GM23248 (cell line): ENCODE measurements around the gene YIPF6. TPM values are rescaled to one million over a fixed set of nuclear protein-coding genes. Genes with fewer than 3 reads are reported as not detected.

Source experiments
- DNase-seq: peaks from one replicate; pipeline ENCODE4 v3.0.0-alpha.2; 2015
- H2AFZ ChIP-seq: fragments of 200-600 bp; sonication (generic); 2 replicates; pipeline ENCODE4 v1.6.1; 2016; ENCODE audit warnings: antibody characterized with exemption
- H3F3A ChIP-seq: fragments of 200-600 bp; sonication (generic); 2 replicates; pipeline ENCODE4 v1.6.1; 2016; ENCODE audit warnings: mild to moderate bottlenecking, antibody characterized with exemption, mixed run types; ENCODE audit not compliant: insufficient read depth
- H3K27ac ChIP-seq: fragments of 200-600 bp; sonication (generic); 2 replicates; pipeline ENCODE4 v1.5.1; 2016; ENCODE audit warnings: mild to moderate bottlenecking
- H3K27me3 ChIP-seq: fragments of 200-600 bp; sonication (generic); replicated peaks from 2 replicates; pipeline ENCODE4 v1.6.1; 2016; ENCODE audit warnings: mild to moderate bottlenecking; ENCODE audit not compliant: insufficient read depth
- H3K36me3 ChIP-seq: fragments of 200-600 bp; sonication (generic); 2 replicates; pipeline ENCODE4 v1.6.1; 2016; ENCODE audit warnings: low read depth, mild to moderate bottlenecking
- H3K4me1 ChIP-seq: fragments of 200-600 bp; sonication (generic); 2 replicates; pipeline ENCODE4 v1.6.1; 2016; ENCODE audit warnings: mild to moderate bottlenecking; ENCODE audit not compliant: insufficient read depth
- H3K4me2 ChIP-seq: fragments of 200-600 bp; sonication (generic); one replicate; pipeline ENCODE4 v1.6.1; 2016; ENCODE audit warnings: mild to moderate bottlenecking; ENCODE audit not compliant: unreplicated experiment
- H3K4me3 ChIP-seq: fragments of 200-600 bp; sonication (generic); 2 replicates; pipeline ENCODE4 v1.5.1; 2016; ENCODE audit warnings: mild to moderate bottlenecking
- H3K79me2 ChIP-seq: fragments of 200-600 bp; sonication (generic); 2 replicates; pipeline ENCODE4 v1.6.1; 2016; ENCODE audit warnings: mild to moderate bottlenecking; ENCODE audit not compliant: insufficient read depth
- H3K9ac ChIP-seq: fragments of 200-600 bp; sonication (generic); 2 replicates; pipeline ENCODE4 v1.6.1; 2016; ENCODE audit warnings: mild to moderate bottlenecking
- H3K9me2 ChIP-seq: fragments of 200-600 bp; sonication (generic); 2 replicates; pipeline ENCODE4 v1.6.1; 2016; ENCODE audit warnings: mixed run types, mild to moderate bottlenecking, moderate library complexity; ENCODE audit not compliant: insufficient read depth
- H3K9me3 ChIP-seq: fragments of 200-600 bp; sonication (generic); one replicate; pipeline ENCODE4 v1.6.1; 2017; ENCODE audit warnings: low read depth
- H4K20me1 ChIP-seq: fragments of 200-600 bp; sonication (generic); 2 replicates; pipeline ENCODE4 v1.6.0; 2016; ENCODE audit not compliant: insufficient read depth
- EZH2 ChIP-seq: fragments of 200-600 bp; sonication (generic); IDR thresholded peaks from 2 replicates; pipeline ENCODE4 v1.6.1; 2018; ENCODE audit warnings: antibody characterized with exemption, mild to moderate bottlenecking; ENCODE audit not compliant: insufficient read depth, poor library complexity, severe bottlenecking
- EZH2phosphoT487 ChIP-seq: fragments of 200-600 bp; sonication (generic); IDR thresholded peaks from 2 replicates; pipeline ENCODE4 v1.6.1; 2018; ENCODE audit warnings: antibody characterized with exemption, moderate library complexity, mild to moderate bottlenecking, low read depth; ENCODE audit not compliant: insufficient read depth
- WGBS, 2 experiments: methylation state at CpG; one replicate each; pipeline ENCODE4 v1.1.6; 2015 to 2017; ENCODE audit warnings: low lambda C conversion rate in 2 of 2, low coverage in 1 of 2; ENCODE audit errors: missing lambda C conversion rate in 2 of 2; 5-methylcytosine and 5-hydroxymethylcytosine counted together
- in situ Hi-C: fragments of 300-500 bp; cut with MboI; formaldehyde crosslinking; loops from 2 replicates; pipeline ENCODE4 v1.15.0; 2020
- polyA plus RNA-seq: library from polyadenylated mRNA; unstranded; fragments of >200 nt; fragmentation: Nextera tagmentation; extraction: Ambion mirVana; gene quantifications from 2 replicates; pipeline ENCODE4 v1.2.1, GENCODE V29; 2016
- small RNA-seq: library from RNA; depleted of rRNA; stranded (forward); fragments of <200 nt; gene quantifications from one replicate; pipeline ENCODE3, GENCODE V24; 2014; ENCODE audit warnings: low read depth, low replicate concordance
- total RNA-seq: library from RNA; depleted of rRNA; stranded (reverse); fragments of >200 nt; shearing (Covaris generic); gene quantifications from 2 replicates; pipeline ENCODE4 v1.2.3, GENCODE V29; 2014; rRNA removed

YIPF6 gene
- total and polyA plus RNA-seq, 2 experiments from 2014 or later, result 21.1 to 42.5 TPM

- H3K9me3 ChIP-seq, result no peaks in the 10 kb centered on the region
- no peak overlapping the region for H2AFZ ChIP-seq
- no peak overlapping the region for H3K9ac ChIP-seq
- peaks cover 4% of the 10 kb centered on the region; the same call in 1 of the 2 replicates for H3K4me1 ChIP-seq
- H3K27ac ChIP-seq, result no peak overlapping the region
- no peaks in the 10 kb centered on the region for H3K79me2 ChIP-seq
- no peaks in the 10 kb centered on the region for H3K36me3 ChIP-seq
- H3K4me3 ChIP-seq, result no peak overlapping the region
- H3K4me2 ChIP-seq, result no peak overlapping the region
- no peak for DNase-seq
- in situ Hi-C loops, result no loop called here
- H3K27me3 ChIP-seq, result no peaks in the 10 kb centered on the region
- H3K9me2 ChIP-seq, result no peaks in the 10 kb centered on the region
- peaks cover 4% of the 10 kb centered on the region; the same call in 1 of the 2 replicates for H3F3A ChIP-seq
- WGBS, 2 experiments, result 71 to 73% methylated on average over 3 of the region's 3 CpGs
- H4K20me1 ChIP-seq, result no peaks in the 10 kb centered on the region
- no peak for TF ChIP-seq EZH2phosphoT487
- TF ChIP-seq EZH2, result no peak
Measured at GRCh38 chrX:68574240-68574639, 75.4 kb downstream of the YIPF6 start.

- TF ChIP-seq EZH2 (no peak), EZH2phosphoT487 (no peak)
Measured at GRCh38 chrX:68579810-68580209, 81.0 kb downstream of the YIPF6 start.

GRCh38 chrX:68584221-68584620 is 85.4 kb downstream of the YIPF6 start:
- Histone ChIP-seq H3K9me2 (no peaks in the 10 kb centered on the region), H3K27me3 (no peaks in the 10 kb centered on the region), H3K9ac (no peak overlapping the region), H3K27ac (no peak overlapping the region), H3K79me2 (no peaks in the 10 kb centered on the region), H3K36me3 (no peaks in the 10 kb centered on the region), H4K20me1 (no peaks in the 10 kb centered on the region), H2AFZ (no peak overlapping the region), H3K9me3 (no peaks in the 10 kb centered on the region), H3K4me3 (no peak overlapping the region), H3K4me1 (no peaks in the 10 kb centered on the region), H3K4me2 (no peak overlapping the region), H3F3A (no peaks in the 10 kb centered on the region)
- WGBS, 2 experiments, result 36 to 44% methylated on average over 2 of the region's 2 CpGs
- in situ Hi-C loops, result no loop called here
- DNase-seq, result no peak
- no peak for TF ChIP-seq EZH2
- no peak for TF ChIP-seq EZH2phosphoT487

More at GRCh38 chrX:68579810-68580209, 81.0 kb downstream of the YIPF6 start:
- Histone ChIP-seq H3K4me3 (no peak overlapping the region), H3F3A (no peaks in the 10 kb centered on the region), H3K27ac (no peak overlapping the region), H3K27me3 (no peaks in the 10 kb centered on the region), H3K36me3 (no peaks in the 10 kb centered on the region), H4K20me1 (no peaks in the 10 kb centered on the region), H3K4me2 (no peak overlapping the region), H3K9ac (no peak overlapping the region), H3K9me3 (no peaks in the 10 kb centered on the region), H3K4me1 (no peaks in the 10 kb centered on the region), H3K79me2 (no peaks in the 10 kb centered on the region), H2AFZ (no peak overlapping the region), H3K9me2 (no peaks in the 10 kb centered on the region)
- in situ Hi-C loops, result no loop called here
- DNase-seq, result no peak
- 100% methylated on average over 1 to 3 of the region's 3 CpGs for WGBS, 2 experiments

Small RNAs within 50 kb of the gene (small RNA-seq; reads per million reads assigned to genes)
- not detected for gene RNU6-245P

Other genes starting within 250 kb of the YIPF6 start
- gene OPHN1, start 65.6 kb upstream of the YIPF6 start, total RNA-seq, result 4.5 and 5.3 TPM in 2 replicates
- 3.3 and 4.3 TPM in 2 replicates for gene OPHN1, start 65.6 kb upstream of the YIPF6 start, polyA plus RNA-seq
- 2.4 and 4.9 TPM in 2 replicates for gene STARD8, start 148.6 kb downstream of the YIPF6 start, total RNA-seq
- gene STARD8, start 148.6 kb downstream of the YIPF6 start, polyA plus RNA-seq, result 0.53 and 0.69 TPM in 2 replicates